ENCODE measurements around the gene TTI1. TPM values are rescaled to one million over a fixed set of nuclear protein-coding genes. Genes with fewer than 3 reads are reported as not detected.

TTI1 gene
- total RNA-seq, 1 experiment from 2014 or later = 37.4 TPM

- H3K4me2 ChIP-seq (ENCODE audit: insufficient read depth, insufficient read length, low read length) = no peak overlapping the region
- H3K27me3 Mint-ChIP-seq (ENCODE audit: low read depth) = no peaks in the 10 kb centered on the region
- no peaks in the 10 kb centered on the region for H4K20me1 ChIP-seq (ENCODE audit: control insufficient read depth, insufficient read depth, insufficient read length)
- no peak overlapping the region for H2BK120ac ChIP-seq (ENCODE audit: low read depth, low read length, poor library complexity, severe bottlenecking)
- no peak overlapping the region for H3K23ac ChIP-seq (ENCODE audit: insufficient read length, low read depth, low read length)
- no peak overlapping the region for H3K9ac ChIP-seq (ENCODE audit: extremely low read depth, insufficient read length, low read length)
- no peak for TF ChIP-seq CTCF (conservative IDR thresholded peaks at IDR 0.05)
- H3K79me1 ChIP-seq (ENCODE audit: insufficient read depth, low read depth, low read length, poor library complexity, severe bottlenecking) = peaks cover 3% of the 10 kb centered on the region
- H3K23me2 ChIP-seq (ENCODE audit: insufficient read length, low read depth, low read length, poor library complexity, severe bottlenecking) = no peaks in the 10 kb centered on the region
- H2AFZ ChIP-seq (ENCODE audit: low read length) = no peak overlapping the region
- H3K9me3 ChIP-seq (ENCODE audit: control insufficient read depth, low read depth, low read length) = no peaks in the 10 kb centered on the region
- H3K9me3 Mint-ChIP-seq = no peaks in the 10 kb centered on the region; a peak in 1 of 5 replicates
- no peak overlapping the region for H4K5ac ChIP-seq (ENCODE audit: insufficient read length, low read depth, low read length)
- H2AK5ac ChIP-seq (ENCODE audit: insufficient read length, low read length) = no peak overlapping the region
- H2BK15ac ChIP-seq (ENCODE audit: low read depth, low read length) = no peak overlapping the region
- DNase-seq = no peak
- no peaks in the 10 kb centered on the region for H3K4me1 ChIP-seq (ENCODE audit: insufficient read depth, low read length)
- H3K79me2 ChIP-seq (ENCODE audit: insufficient read depth, low read length) = no peaks in the 10 kb centered on the region
- H2BK12ac ChIP-seq (ENCODE audit: insufficient read length, low read depth, low read length) = no peak overlapping the region
- H3T11ph ChIP-seq (ENCODE audit: low read length) = no peak overlapping the region
- peaks cover 25 to 59% (median 52%) of the 10 kb centered on the region in 3 experiments for H3K36me3 Mint-ChIP-seq (ENCODE audit: insufficient read depth in 1 of 3, low read depth in 3 of 3)
- no CpG with 5 or more reads among the region's 8 CpGs for WGBS (ENCODE audit: extremely low coverage, insufficient read length, low lambda C conversion rate)
- no peak overlapping the region for H3K27ac ChIP-seq (ENCODE audit: insufficient read length, low read depth, low read length)
- no peak overlapping the region for H2BK5ac ChIP-seq (ENCODE audit: insufficient read length, low read length)
- H4K8ac ChIP-seq (replicated peaks; ENCODE audit: insufficient read length, low read depth, low read length) = no peak overlapping the region
- H3K4me3 Mint-ChIP-seq = no peak overlapping the region
- H3K4ac ChIP-seq (ENCODE audit: low read depth, low read length) = no peak overlapping the region
- H4K91ac ChIP-seq (ENCODE audit: insufficient read length, low read depth, low read length) = no peak overlapping the region
- H3K56ac ChIP-seq (ENCODE audit: insufficient read length, low read depth, low read length) = no peak overlapping the region
- H3K18ac ChIP-seq (ENCODE audit: insufficient read length, low read depth, low read length) = no peak overlapping the region
- no peaks in the 10 kb centered on the region for H3K27me3 ChIP-seq (ENCODE audit: insufficient read depth, low read length)
- H3K14ac ChIP-seq (ENCODE audit: insufficient read depth, low read length) = no peak overlapping the region
- no peaks in the 10 kb centered on the region; a peak in 1 of 4 replicates for H3K4me1 Mint-ChIP-seq
- H2BK20ac ChIP-seq (ENCODE audit: low read depth, low read length, poor library complexity, severe bottlenecking) = no peak overlapping the region
- no peak overlapping the region for H3K27ac Mint-ChIP-seq
Measured at GRCh38 chr20:38012332-38012731, 20.9 kb downstream of the TTI1 start.

All from H9 (cell line).